B cell (primary cell): Measurements from ENCODE around the gene NRBP1. TPM values are rescaled to one million over a fixed set of nuclear protein-coding genes. Genes with fewer than 3 reads are reported as not detected.

Experiments
- ATAC-seq: fragments of 200-7000 bp; cut with Tn5 transposase; one replicate; pipeline ENCODE4 v1.10.0; 2021; ENCODE audit warnings: low read depth, mild to moderate bottlenecking, moderate number of reproducible peaks, moderate library complexity
- CTCF ChIA-PET: fragments of 350-600 bp; sonication (Branson Sonifier 250); formaldehyde crosslinking; loops from one replicate; lab custom pipeline; 2021; ENCODE audit warnings: antibody characterized with exemption, inconsistent platforms; lab: Charles Lee
- POLR2A ChIA-PET: fragments of 350-600 bp; sonication (Branson Sonifier 250); formaldehyde crosslinking; loops from one replicate; lab custom pipeline; 2021; ENCODE audit warnings: antibody characterized with exemption; lab: Charles Lee
- DNase-seq: peaks from one replicate; pipeline ENCODE4 v3.0.0; 2013
- H2AFZ ChIP-seq: 2 replicates; pipeline ENCODE4 v1.6.1; 2012; ENCODE audit warnings: mild to moderate bottlenecking, low read depth, low read length; ENCODE audit not compliant: insufficient read depth, poor library complexity, severe bottlenecking
- H3K27ac ChIP-seq, 2 donors: 1 replicate in 1 of 2; 2 replicates in 1 of 2; pipeline ENCODE4 v1.5.1; 2012 to 2013; ENCODE audit warnings: low read length in 2 of 2, mild to moderate bottlenecking in 2 of 2, moderate library complexity in 1 of 2
- H3K27me3 ChIP-seq, 4 experiments: fragments of 200-600 bp in 1 of 4; sonication (generic) in 1 of 4; replicated peaks in 1 of 4; 1 replicate in 2 of 4; 2 replicates in 2 of 4; pipeline versions ENCODE4 v1.6.1 to v1.7.0; 2013 to 2016; ENCODE audit warnings: low read length in 3 of 4, mild to moderate bottlenecking in 2 of 4, mixed read lengths in 1 of 4, moderate library complexity in 1 of 4; ENCODE audit not compliant: insufficient read depth in 4 of 4, control insufficient read depth in 3 of 4; ENCODE audit errors: control extremely low read depth in 1 of 4
- H3K36me3 ChIP-seq, 2 experiments: replicated peaks in 1 of 2; 1 replicate in 1 of 2; 2 replicates in 1 of 2; pipeline versions ENCODE4 v1.6.1 to v1.7.1; 2013; ENCODE audit warnings: low read length in 1 of 2; ENCODE audit not compliant: insufficient read depth in 2 of 2, control insufficient read depth in 1 of 2; ENCODE audit errors: control extremely low read depth in 1 of 2, extremely low read depth in 1 of 2
- H3K4me1 ChIP-seq, 2 donors: fragments of 200-600 bp in 1 of 2; sonication (generic) in 1 of 2; 1 replicate in 1 of 2; 2 replicates in 1 of 2; pipeline versions ENCODE4 v1.5.1 to v1.6.1; 2013 to 2017; ENCODE audit warnings: low read length in 2 of 2; ENCODE audit not compliant: control insufficient read depth in 2 of 2, insufficient read depth in 2 of 2
- H3K4me2 ChIP-seq: replicated peaks from 2 replicates; pipeline ENCODE3; 2012; ENCODE audit warnings: mild to moderate bottlenecking, low read depth, low read length; ENCODE audit not compliant: poor library complexity, severe bottlenecking
- H3K4me3 ChIP-seq, 5 experiments: fragments of 200-600 bp in 1 of 5; sonication (generic) in 1 of 5; 1 replicate in 3 of 5; 2 replicates in 2 of 5; pipeline versions ENCODE4 v1.5.1 to v1.7.0; 2011 to 2016; ENCODE audit warnings: low read length in 4 of 5, mild to moderate bottlenecking in 4 of 5, low read depth in 2 of 5, control low read depth in 1 of 5, moderate library complexity in 1 of 5; ENCODE audit not compliant: insufficient read depth in 1 of 5; ENCODE audit errors: control extremely low read depth in 1 of 5, extremely low read depth in 1 of 5
- H3K79me2 ChIP-seq: fragments of 200-600 bp; sonication (generic); one replicate; pipeline ENCODE4 v1.6.0; 2016; ENCODE audit warnings: low read length; ENCODE audit not compliant: control insufficient read depth, insufficient read depth
- H3K9ac ChIP-seq: fragments of 200-600 bp; sonication (generic); 2 replicates; pipeline ENCODE4 v1.6.1; 2017; ENCODE audit warnings: mild to moderate bottlenecking, low read length, moderate library complexity
- H3K9me3 ChIP-seq, 3 donors: one replicate each; pipeline versions ENCODE4 v1.6.1 to v1.7.1; 2013; ENCODE audit warnings: low read length in 2 of 3; ENCODE audit not compliant: control insufficient read depth in 2 of 3, insufficient read depth in 1 of 3; ENCODE audit errors: control extremely low read depth in 1 of 3
- H4K20me1 ChIP-seq: 2 replicates; pipeline ENCODE4 v1.6.0; 2012; ENCODE audit warnings: mild to moderate bottlenecking, low read length; ENCODE audit not compliant: insufficient read depth, control insufficient read depth, poor library complexity, severe bottlenecking
- H3K27ac Mint-ChIP-seq: one replicate; pipeline ENCODE4 v1.8.0; 2021; ENCODE audit warnings: mixed read lengths
- H3K27me3 Mint-ChIP-seq: one replicate; pipeline ENCODE4 v1.8.0; 2021; ENCODE audit warnings: mixed read lengths
- H3K4me1 Mint-ChIP-seq: one replicate; pipeline ENCODE4 v1.8.0; 2021; ENCODE audit warnings: mixed read lengths
- H3K4me3 Mint-ChIP-seq: one replicate; pipeline ENCODE4 v1.8.0; 2021; ENCODE audit warnings: mixed read lengths
- H3K9me3 Mint-ChIP-seq: one replicate; pipeline ENCODE4 v1.8.0; 2022; ENCODE audit warnings: mixed read lengths; ENCODE audit not compliant: insufficient read depth
- CTCF ChIP-seq: fragments of 200-600 bp; IDR thresholded peaks from one replicate; pipeline ENCODE4 v1.8.0; 2022; ENCODE audit warnings: antibody characterized with exemption, mild to moderate bottlenecking
- EZH2 ChIP-seq: IDR thresholded peaks from 2 replicates; pipeline ENCODE4 v1.6.1; 2012; ENCODE audit warnings: borderline replicate concordance, low read depth, mild to moderate bottlenecking, moderate library complexity, low read length; ENCODE audit not compliant: insufficient read depth, poor library complexity, severe bottlenecking
- WGBS: methylation state at CpG from one replicate; pipeline ENCODE4 v1.1.5; 2013; ENCODE audit warnings: missing lambda C conversion rate; ENCODE audit not compliant: insufficient coverage; 5-methylcytosine and 5-hydroxymethylcytosine counted together
- intact Hi-C: fragments of 100-400 bp; cut with micrococcal nuclease; formaldehyde crosslinking; loops from one replicate; pipeline ENCODE4 v1.10.0; 2022
- polyA plus RNA-seq: library from polyadenylated mRNA; depleted of rRNA; stranded (reverse); fragments of >200 nt; gene quantifications from 2 replicates; pipeline ENCODE4 v1.2.3, GENCODE V29; 2012
- total RNA-seq, 2 donors: library from RNA; stranded (reverse); fragments of 120-200 nt in 1 of 2; gene quantifications; 1 replicate in 1 of 2; 2 replicates in 1 of 2; pipeline versions ENCODE4 v1.2.3 to v1.2.4, GENCODE V29; 2013 to 2022

Gene NRBP1
- total and polyA plus RNA-seq, 2 donors (not counting 1 experiment from before 2014, with no cell fraction given): 69.2 to 115 TPM

GRCh38 chr2:27381577-27382181 lies 46.8 kb upstream of the NRBP1 start:
- CTCF ChIA-PET: interaction anchor here (1.1 to 2.1 kb wide), 3 partner anchors 10 to 79 kb away, joined by 3 to 7 read pairs (median 3); partner anchors contain the start of gene NRBP1
- ATAC-seq (no peak), DNase-seq (no peak)
- Histone ChIP-seq H3K27ac (peak overlapping the region in 1 of 2 donors; percentile 94), H3K4me3 (no peak overlapping the region), H4K20me1 (peaks cover 23% of the 10 kb centered on the region), H3K4me2 (no peak overlapping the region), H2AFZ (peak overlapping the region; percentile 92), H3K27me3 (no peaks in the 10 kb centered on the region), H3K79me2 (peaks cover 36% of the 10 kb centered on the region), H3K4me1 (peaks cover 16 to 20% of the 10 kb centered on the region in 2 donors), H3K36me3 (peaks cover 7 to 61% of the 10 kb centered on the region in 2 experiments), H3K9ac (no peak overlapping the region), H3K9me3 (no peaks in the 10 kb centered on the region)
- POLR2A ChIA-PET: no interaction called here
- no peaks in the 10 kb centered on the region for H3K9me3 Mint-ChIP-seq
- intact Hi-C loops: loop anchor here (2.0 kb wide), 2 partner anchors 47 to 59 kb away; partner anchors contain the start of genes MPV17 and NRBP1
- 92% methylated on average over 8 of the region's 10 CpGs for WGBS
- peak overlapping the region; percentile 94 for H3K4me3 Mint-ChIP-seq
- peak overlapping the region; percentile 96 for H3K27ac Mint-ChIP-seq
- no peaks in the 10 kb centered on the region for H3K27me3 Mint-ChIP-seq
- TF ChIP-seq CTCF (no peak), EZH2 (no peak)
- peaks cover 30% of the 10 kb centered on the region for H3K4me1 Mint-ChIP-seq
